Activated T-cell treated with anti-CD3 and anti-CD28 coated beads for 4 hours (primary cell): Measurements from ENCODE around the gene PRKG1.
"Not testable (repeated sequence)": the region's sequence is repeated elsewhere in the genome, so short reads cannot be mapped to it uniquely, and the experiment has no call there.

Source experiments
- DNase-seq: peaks from one replicate; pipeline ENCODE4 v3.0.0-alpha.2; 2020

The PRKG1 gene

GRCh38 chr10:51231754-51232153 lies 157.5 kb downstream of the PRKG1 start:
- DNase-seq: no peak

GRCh38 chr10:51233337-51234100 lies 159.2 kb downstream of the PRKG1 start:
- no peak for DNase-seq

GRCh38 chr10:51235865-51236264 lies 161.6 kb downstream of the PRKG1 start:
- no peak for DNase-seq

GRCh38 chr10:51239006-51239405 lies 164.7 kb downstream of the PRKG1 start:
- no peak for DNase-seq

- no peak for DNase-seq
These were observed 167.2 kb downstream of the PRKG1 start for GRCh38 chr10:51241461-51241860.

- no peak for DNase-seq
These were observed 168.1 kb downstream of the PRKG1 start for GRCh38 chr10:51242393-51242792.

- no peak for DNase-seq
These were observed 170.0 kb downstream of the PRKG1 start for GRCh38 chr10:51244309-51244708.

- DNase-seq: no peak
These were observed 170.6 kb downstream of the PRKG1 start for GRCh38 chr10:51244748-51245490.

GRCh38 chr10:51246156-51246555 lies 171.9 kb downstream of the PRKG1 start:
- no peak for DNase-seq

- no peak for DNase-seq
These were observed 176.1 kb downstream of the PRKG1 start for GRCh38 chr10:51250278-51250920.

- DNase-seq: no peak
These were observed 176.8 kb downstream of the PRKG1 start for GRCh38 chr10:51251110-51251509.

GRCh38 chr10:51255381-51255780 lies 181.1 kb downstream of the PRKG1 start:
- no peak for DNase-seq

- no peak for DNase-seq
These were observed 183.4 kb downstream of the PRKG1 start for GRCh38 chr10:51257511-51258248.

GRCh38 chr10:51260376-51260775 lies 186.1 kb downstream of the PRKG1 start:
- DNase-seq: no peak

GRCh38 chr10:51266496-51266895 lies 192.2 kb downstream of the PRKG1 start:
- DNase-seq: no peak

- DNase-seq: not testable (repeated sequence)
These were observed 193.8 kb downstream of the PRKG1 start for GRCh38 chr10:51267980-51268570.

- no peak for DNase-seq
These were observed 195.5 kb downstream of the PRKG1 start for GRCh38 chr10:51269821-51270220.

GRCh38 chr10:51270936-51271530 lies 196.7 kb downstream of the PRKG1 start:
- DNase-seq: no peak

- not testable (repeated sequence) for DNase-seq
These were observed 197.8 kb downstream of the PRKG1 start for GRCh38 chr10:51272099-51272498.

GRCh38 chr10:51272555-51272954 lies 198.3 kb downstream of the PRKG1 start:
- DNase-seq: no peak

GRCh38 chr10:51273574-51273973 lies 199.3 kb downstream of the PRKG1 start:
- no peak for DNase-seq

- not testable (repeated sequence) for DNase-seq
These were observed 201.8 kb downstream of the PRKG1 start for GRCh38 chr10:51276097-51276496.
